Mesenchymal stem cell (in vitro differentiated cells and primary cell): ENCODE measurements around the gene CALML6.

Source experiments
- DNase-seq: peaks from one replicate; pipeline ENCODE4 v3.0.0-alpha.2; 2013
- H2AFZ ChIP-seq: one replicate; pipeline ENCODE4 v1.6.1; 2013; ENCODE audit warnings: low read depth, mild to moderate bottlenecking, control low read depth, inconsistent platforms, low read length, moderate library complexity
- H2AK5ac ChIP-seq: 2 replicates; pipeline ENCODE4 v1.6.1; 2013; ENCODE audit warnings: low read length, moderate library complexity, mild to moderate bottlenecking, inconsistent platforms; ENCODE audit not compliant: severe bottlenecking
- H2BK120ac ChIP-seq: one replicate; pipeline ENCODE4 v1.6.1; 2013; ENCODE audit warnings: low read depth, mild to moderate bottlenecking, inconsistent platforms, low read length, moderate library complexity
- H2BK12ac ChIP-seq, 2 experiments: one replicate each; pipeline ENCODE4 v1.6.1; 2013; ENCODE audit warnings: inconsistent platforms in 2 of 2, low read length in 2 of 2, mild to moderate bottlenecking in 2 of 2, moderate library complexity in 2 of 2, control low read depth in 1 of 2
- H2BK15ac ChIP-seq: one replicate; pipeline ENCODE4 v1.6.1; 2013; ENCODE audit warnings: mild to moderate bottlenecking, low read depth, inconsistent platforms; ENCODE audit not compliant: poor library complexity, severe bottlenecking
- H2BK5ac ChIP-seq: 2 replicates; pipeline ENCODE4 v1.6.1; 2013; ENCODE audit warnings: low read depth, mild to moderate bottlenecking, low read length, control low read depth, inconsistent platforms; ENCODE audit not compliant: poor library complexity, severe bottlenecking
- H3K14ac ChIP-seq, 2 experiments: one replicate each; pipeline ENCODE4 v1.6.1; 2013; ENCODE audit warnings: inconsistent platforms in 2 of 2, low read length in 2 of 2, control low read depth in 1 of 2, mild to moderate bottlenecking in 1 of 2, moderate library complexity in 1 of 2
- H3K18ac ChIP-seq, 2 experiments: one replicate each; pipeline ENCODE4 v1.6.1; 2013; ENCODE audit warnings: inconsistent platforms in 2 of 2, low read length in 2 of 2, control low read depth in 1 of 2, low read depth in 1 of 2, mild to moderate bottlenecking in 1 of 2
- H3K23ac ChIP-seq, 2 experiments: one replicate each; pipeline ENCODE4 v1.6.1; 2013; ENCODE audit warnings: inconsistent platforms in 2 of 2, low read length in 2 of 2, mild to moderate bottlenecking in 2 of 2, moderate library complexity in 2 of 2, control low read depth in 1 of 2
- H3K27ac ChIP-seq: 2 replicates; pipeline ENCODE4 v1.5.1; 2013; ENCODE audit warnings: mild to moderate bottlenecking, moderate library complexity, low read length, control low read depth, inconsistent platforms; ENCODE audit not compliant: poor library complexity, severe bottlenecking
- H3K27me3 ChIP-seq, 2 experiments: 2 replicates each; pipeline versions ENCODE4 v1.6.1 to v1.7.0; 2013; ENCODE audit warnings: low read length in 2 of 2, mild to moderate bottlenecking in 2 of 2, moderate library complexity in 2 of 2, control low read depth in 1 of 2, inconsistent platforms in 1 of 2; ENCODE audit not compliant: control insufficient read depth in 1 of 2, insufficient read depth in 1 of 2
- H3K36me3 ChIP-seq, 2 experiments: 2 replicates each; pipeline versions ENCODE4 v1.6.1 to v1.7.0; 2013; ENCODE audit warnings: low read length in 2 of 2, control low read depth in 1 of 2, inconsistent platforms in 1 of 2, low read depth in 1 of 2, mild to moderate bottlenecking in 1 of 2; ENCODE audit not compliant: insufficient read depth in 2 of 2, control insufficient read depth in 1 of 2
- H3K4ac ChIP-seq, 2 experiments: one replicate each; pipeline ENCODE4 v1.6.1; 2013; ENCODE audit warnings: inconsistent platforms in 2 of 2, low read length in 2 of 2, mild to moderate bottlenecking in 2 of 2, moderate library complexity in 2 of 2, control low read depth in 1 of 2, low read depth in 1 of 2
- H3K4me1 ChIP-seq: 2 replicates; pipeline ENCODE4 v1.6.1; 2013; ENCODE audit warnings: low read depth, low read length, control low read depth; ENCODE audit not compliant: control insufficient read depth, insufficient read depth
- H3K4me2 ChIP-seq: 2 replicates; pipeline ENCODE4 v1.6.1; 2013; ENCODE audit warnings: low read length, mild to moderate bottlenecking, inconsistent platforms; ENCODE audit not compliant: poor library complexity, severe bottlenecking
- H3K4me3 ChIP-seq, 2 experiments: 2 replicates each; pipeline versions ENCODE4 v1.5.1 to v1.7.0; 2013; ENCODE audit warnings: low read length in 2 of 2, mild to moderate bottlenecking in 2 of 2, control low read depth in 1 of 2, low read depth in 1 of 2; ENCODE audit not compliant: insufficient read depth in 1 of 2
- H3K79me1 ChIP-seq: replicated peaks from 2 replicates; pipeline ENCODE4 v1.6.1; 2013; ENCODE audit warnings: mild to moderate bottlenecking, control low read depth, low read length, inconsistent platforms; ENCODE audit not compliant: poor library complexity, severe bottlenecking
- H3K9ac ChIP-seq: 2 replicates; pipeline ENCODE4 v1.7.0; 2013; ENCODE audit warnings: mild to moderate bottlenecking, low read length, moderate library complexity
- H3K9me3 ChIP-seq: 2 replicates; pipeline ENCODE4 v1.7.0; 2013; ENCODE audit warnings: mild to moderate bottlenecking, low read length; ENCODE audit not compliant: control insufficient read depth
- H4K8ac ChIP-seq: one replicate; pipeline ENCODE4 v1.6.1; 2013; ENCODE audit warnings: inconsistent platforms, mild to moderate bottlenecking, low read length, moderate library complexity
- H4K91ac ChIP-seq: one replicate; pipeline ENCODE4 v1.6.1; 2013; ENCODE audit warnings: mild to moderate bottlenecking, low read length, inconsistent platforms
- WGBS: methylation state at CpG from one replicate; pipeline ENCODE4 v1.1.7; 2013; ENCODE audit warnings: mixed read lengths; 5-methylcytosine and 5-hydroxymethylcytosine counted together

Gene CALML6

GRCh38 chr1:1922702-1922955 lies 7.6 kb downstream of the CALML6 start:
- Histone ChIP-seq H3K23ac (no peak overlapping the region), H3K36me3 (no peaks in the 10 kb centered on the region), H4K91ac (no peak overlapping the region), H3K9me3 (no peaks in the 10 kb centered on the region), H2BK15ac (no peak overlapping the region), H2AK5ac (no peak overlapping the region), H3K14ac (no peak overlapping the region), H3K79me1 (no peaks in the 10 kb centered on the region), H2BK12ac (no peak overlapping the region), H3K27ac (no peak overlapping the region), H4K8ac (no peak overlapping the region), H3K27me3 (peaks cover 0 to 40% of the 10 kb centered on the region in 2 experiments), H2BK5ac (no peak overlapping the region), H3K18ac (no peak overlapping the region), H3K4me3 (no peak overlapping the region), H2BK120ac (no peak overlapping the region), H3K4me2 (no peak overlapping the region), H2AFZ (no peak overlapping the region), H3K4me1 (peaks cover 18% of the 10 kb centered on the region), H3K9ac (no peak overlapping the region), H3K4ac (no peak overlapping the region)
- WGBS: 94% methylated on average over 6 of the region's 6 CpGs
- DNase-seq: no peak

GRCh38 chr1:1922956-1923833 lies 8.1 kb downstream of the CALML6 start:
- Histone ChIP-seq H2AFZ (no peak overlapping the region), H3K4me3 (no peak overlapping the region), H3K4ac (no peak overlapping the region), H2BK5ac (no peak overlapping the region), H3K27me3 (peaks cover 0 to 35% of the 10 kb centered on the region in 2 experiments), H3K4me1 (peaks cover 16% of the 10 kb centered on the region), H2BK120ac (no peak overlapping the region), H3K4me2 (no peak overlapping the region), H3K36me3 (no peaks in the 10 kb centered on the region), H2BK15ac (no peak overlapping the region), H2BK12ac (no peak overlapping the region), H4K8ac (no peak overlapping the region), H3K18ac (no peak overlapping the region), H3K23ac (no peak overlapping the region), H3K9me3 (no peaks in the 10 kb centered on the region), H3K79me1 (no peaks in the 10 kb centered on the region), H2AK5ac (no peak overlapping the region), H3K14ac (no peak overlapping the region), H4K91ac (no peak overlapping the region), H3K27ac (no peak overlapping the region), H3K9ac (no peak overlapping the region)
- 84% methylated on average over 29 of the region's 29 CpGs for WGBS
- no peak for DNase-seq

GRCh38 chr1:1924386-1924785 lies 9.3 kb downstream of the CALML6 start:
- no peaks in the 10 kb centered on the region for H3K36me3 ChIP-seq
- no peak overlapping the region for H3K4ac ChIP-seq
- H3K4me3 ChIP-seq: no peak overlapping the region
- no peak overlapping the region for H2BK12ac ChIP-seq
- no peak overlapping the region for H4K8ac ChIP-seq
- H3K27ac ChIP-seq: no peak overlapping the region
- H3K79me1 ChIP-seq: no peaks in the 10 kb centered on the region
- no peak overlapping the region for H3K14ac ChIP-seq
- H3K18ac ChIP-seq: no peak overlapping the region
- no peak overlapping the region for H2AFZ ChIP-seq
- no peak overlapping the region for H2BK5ac ChIP-seq
- peaks cover 0 to 29% of the 10 kb centered on the region in 2 experiments for H3K27me3 ChIP-seq
- no peak for DNase-seq
- H2AK5ac ChIP-seq: no peak overlapping the region
- no peak overlapping the region for H3K9ac ChIP-seq
- H3K9me3 ChIP-seq: no peaks in the 10 kb centered on the region
- no peak overlapping the region for H2BK120ac ChIP-seq
- H3K23ac ChIP-seq: no peak overlapping the region
- 90% methylated on average over 17 of the region's 18 CpGs for WGBS
- peaks cover 8% of the 10 kb centered on the region for H3K4me1 ChIP-seq
- no peak overlapping the region for H3K4me2 ChIP-seq
- H4K91ac ChIP-seq: no peak overlapping the region
- H2BK15ac ChIP-seq: no peak overlapping the region

DNA sequence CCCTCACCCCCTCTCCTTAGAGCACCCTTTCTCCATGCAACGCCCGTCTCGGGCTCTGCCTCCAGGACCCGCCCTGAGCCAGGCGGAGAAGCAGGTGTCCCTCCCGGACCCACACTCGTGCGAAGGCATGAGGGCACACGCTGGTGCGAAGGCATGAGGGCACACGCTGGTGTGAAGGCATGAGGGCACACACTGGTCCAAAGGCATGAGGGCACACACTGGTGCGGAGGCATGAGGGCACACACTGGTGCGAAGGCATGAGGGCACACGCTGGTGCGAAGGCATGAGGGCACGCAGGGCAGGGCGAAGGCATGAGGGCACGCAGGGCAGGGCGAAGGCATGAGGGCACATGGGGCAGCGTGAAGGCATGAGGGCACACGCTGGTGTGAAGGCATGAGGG lies 9.8 kb downstream of the CALML6 start:
- no peaks in the 10 kb centered on the region for H3K9me3 ChIP-seq
- no peak overlapping the region for H3K27ac ChIP-seq
- WGBS: 94% methylated on average over 21 of the region's 21 CpGs
- H3K18ac ChIP-seq: no peak overlapping the region
- no peaks in the 10 kb centered on the region for H3K36me3 ChIP-seq
- no peak overlapping the region for H4K8ac ChIP-seq
- H2BK5ac ChIP-seq: no peak overlapping the region
- H3K14ac ChIP-seq: no peak overlapping the region
- H3K27me3 ChIP-seq: peaks cover 0 to 29% of the 10 kb centered on the region in 2 experiments
- H3K4me1 ChIP-seq: peaks cover 3% of the 10 kb centered on the region
- H2BK15ac ChIP-seq: no peak overlapping the region
- no peak overlapping the region for H2AFZ ChIP-seq
- H3K4me2 ChIP-seq: no peak overlapping the region
- no peak overlapping the region for H3K4ac ChIP-seq
- H4K91ac ChIP-seq: peak overlapping the region; percentile 43
- no peak overlapping the region for H3K9ac ChIP-seq
- H2BK12ac ChIP-seq: no peak overlapping the region
- H3K4me3 ChIP-seq: peak overlapping the region in 1 of 2 experiments; percentile 30
- H2BK120ac ChIP-seq: no peak overlapping the region
- no peak overlapping the region for H2AK5ac ChIP-seq
- no peaks in the 10 kb centered on the region for H3K79me1 ChIP-seq
- DNase-seq: no peak
- no peak overlapping the region for H3K23ac ChIP-seq
